H1 (cell line): ENCODE data around the gene LAMA3. TPM values are rescaled to one million over a fixed set of nuclear protein-coding genes. Genes with fewer than 3 reads are reported as not detected.

Source experiments
- CTCF ChIA-PET: fragments of 300-600 bp; sonication (Branson Sonifier 250); formaldehyde crosslinking; loops from one replicate; lab custom pipeline; 2021; ENCODE audit not compliant: partially characterized antibody; lab: Charles Lee
- POLR2A ChIA-PET: fragments of 300-600 bp; sonication (Branson Sonifier 250); formaldehyde crosslinking; loops from one replicate; lab custom pipeline; 2021; ENCODE audit warnings: inconsistent platforms; ENCODE audit not compliant: partially characterized antibody; lab: Charles Lee
- DNase-seq, 2 experiments: peaks; one replicate each; pipeline versions ENCODE4 v3.0.0 to v3.0.0-alpha.2; 2010 to 2022; ENCODE audit warnings: low spot score in 2 of 2, low read depth in 1 of 2, mixed read lengths in 1 of 2
- FAIRE-seq: peaks from 2 replicates; lab custom pipeline; 2011; peaks lifted over from hg19 to GRCh38; lab: Jason Lieb, UNC
- H2AFZ ChIP-seq: 2 replicates; pipeline ENCODE4 v1.8.1; 2012; ENCODE audit warnings: low read length, inconsistent platforms
- H2AK5ac ChIP-seq: 2 replicates; pipeline ENCODE4 v1.6.1; 2013; ENCODE audit warnings: low read depth, low read length
- H2BK120ac ChIP-seq: replicated peaks from 2 replicates; pipeline ENCODE3; 2013; ENCODE audit warnings: low read depth, low read length, inconsistent platforms
- H2BK12ac ChIP-seq: 2 replicates; pipeline ENCODE4 v1.6.1; 2013; ENCODE audit warnings: low read depth, low read length
- H2BK15ac ChIP-seq: 2 replicates; pipeline ENCODE4 v1.6.1; 2013; ENCODE audit warnings: low read length
- H2BK20ac ChIP-seq: 2 replicates; pipeline ENCODE4 v1.6.1; 2013; ENCODE audit warnings: low read length
- H2BK5ac ChIP-seq: 2 replicates; pipeline ENCODE4 v1.6.1; 2013; ENCODE audit warnings: low read depth, low read length
- H3K14ac ChIP-seq: 2 replicates; pipeline ENCODE4 v1.6.1; 2013; ENCODE audit warnings: inconsistent platforms; ENCODE audit not compliant: insufficient read length
- H3K18ac ChIP-seq: 2 replicates; pipeline ENCODE4 v1.6.1; 2013; ENCODE audit warnings: low read length; ENCODE audit errors: extremely low read depth
- H3K23ac ChIP-seq: 2 replicates; pipeline ENCODE4 v1.6.1; 2013; ENCODE audit warnings: inconsistent platforms; ENCODE audit not compliant: insufficient read length
- H3K23me2 ChIP-seq: 2 replicates; pipeline ENCODE4 v1.6.1; 2013; ENCODE audit warnings: low read depth, low read length
- H3K27ac ChIP-seq: 2 replicates; pipeline ENCODE4 v1.6.1; 2011; ENCODE audit warnings: low read depth, low read length, inconsistent platforms
- H3K27me3 ChIP-seq, 4 experiments: replicated peaks in 1 of 4; 1 replicate in 1 of 4; 2 replicates in 3 of 4; pipeline versions ENCODE4 v1.6.1 to v1.8.1; 2011 to 2013; ENCODE audit warnings: low read length in 3 of 4, mild to moderate bottlenecking in 3 of 4, inconsistent platforms in 2 of 4, mixed read lengths in 2 of 4, moderate library complexity in 1 of 4; ENCODE audit not compliant: control insufficient read depth in 3 of 4, insufficient read depth in 3 of 4; ENCODE audit errors: extremely low read depth in 1 of 4
- H3K36me3 ChIP-seq, 4 experiments: 2 replicates each; pipeline versions ENCODE4 v1.6.1 to v1.8.1; 2011 to 2013; ENCODE audit warnings: mild to moderate bottlenecking in 4 of 4, low read length in 3 of 4, moderate library complexity in 2 of 4, control low read depth in 1 of 4, inconsistent platforms in 1 of 4; ENCODE audit not compliant: insufficient read depth in 4 of 4, control insufficient read depth in 2 of 4
- H3K4ac ChIP-seq: replicated peaks from 2 replicates; pipeline ENCODE3; 2013; ENCODE audit warnings: low read length, low read depth, mixed read lengths, inconsistent platforms; ENCODE audit not compliant: insufficient read length
- H3K4me1 ChIP-seq, 4 experiments: replicated peaks in 1 of 4; 1 replicate in 1 of 4; 2 replicates in 3 of 4; pipeline versions ENCODE4 v1.6.1 to v1.8.1; 2011 to 2013; ENCODE audit warnings: low read length in 3 of 4, inconsistent platforms in 2 of 4, mixed read lengths in 1 of 4; ENCODE audit not compliant: insufficient read depth in 4 of 4, control insufficient read depth in 3 of 4
- H3K4me2 ChIP-seq, 2 experiments: 2 replicates each; pipeline versions ENCODE4 v1.6.1 to v1.8.1; 2011 to 2013; ENCODE audit warnings: low read depth in 2 of 2, low read length in 2 of 2, control low read depth in 1 of 2, inconsistent platforms in 1 of 2, mild to moderate bottlenecking in 1 of 2; ENCODE audit not compliant: insufficient read depth in 1 of 2
- H3K4me3 ChIP-seq, 4 experiments: fragments of 200-600, 300-600 bp in 1 of 4; sonication (generic), shearing (Covaris generic), sonication (Bioruptor Twin) in 1 of 4; 2 replicates each; pipeline versions ENCODE4 v1.5.1 to v1.8.1; 2011 to 2016; ENCODE audit warnings: low read length in 4 of 4, low read depth in 3 of 4, control low read depth in 2 of 4, inconsistent platforms in 2 of 4, mild to moderate bottlenecking in 2 of 4, mixed read lengths in 1 of 4, moderate library complexity in 1 of 4; ENCODE audit not compliant: insufficient read depth in 2 of 4; ENCODE audit errors: extremely low read depth in 1 of 4
- H3K56ac ChIP-seq: replicated peaks from 2 replicates; pipeline ENCODE3; 2013; ENCODE audit warnings: low read depth, mild to moderate bottlenecking, mixed read lengths, low read length, inconsistent platforms; ENCODE audit not compliant: insufficient read length
- H3K79me1 ChIP-seq: 2 replicates; pipeline ENCODE4 v1.6.1; 2013; ENCODE audit warnings: low read depth, low read length, control low read depth
- H3K79me2 ChIP-seq, 2 experiments: 2 replicates each; pipeline versions ENCODE4 v1.6.1 to v1.8.1; 2012 to 2013; ENCODE audit warnings: low read length in 2 of 2, mild to moderate bottlenecking in 2 of 2, inconsistent platforms in 1 of 2; ENCODE audit not compliant: insufficient read depth in 2 of 2, control insufficient read depth in 1 of 2
- H3K9ac ChIP-seq, 4 experiments: replicated peaks in 1 of 4; 1 replicate in 1 of 4; 2 replicates in 3 of 4; pipeline versions ENCODE4 v1.6.1 to v1.8.1; 2011 to 2013; ENCODE audit warnings: low read depth in 3 of 4, low read length in 3 of 4, control low read depth in 2 of 4, mild to moderate bottlenecking in 2 of 4, moderate library complexity in 2 of 4, inconsistent platforms in 1 of 4; ENCODE audit errors: extremely low read depth in 1 of 4
- H3K9me3 ChIP-seq, 2 experiments: 2 replicates each; pipeline versions ENCODE4 v1.6.1 to v1.8.1; 2012 to 2013; ENCODE audit warnings: mild to moderate bottlenecking in 2 of 2, moderate library complexity in 2 of 2, control low read depth in 1 of 2, inconsistent platforms in 1 of 2, low read depth in 1 of 2, low read length in 1 of 2, mixed read lengths in 1 of 2; ENCODE audit not compliant: insufficient read depth in 2 of 2
- H4K20me1 ChIP-seq, 2 experiments: replicated peaks in 1 of 2; 2 replicates each; pipeline versions ENCODE3 to v1.8.1; 2011 to 2013; ENCODE audit warnings: inconsistent platforms in 2 of 2, low read length in 2 of 2, mild to moderate bottlenecking in 1 of 2; ENCODE audit not compliant: insufficient read depth in 2 of 2, control insufficient read depth in 1 of 2
- H4K5ac ChIP-seq: 2 replicates; pipeline ENCODE4 v1.6.1; 2013; ENCODE audit warnings: low read length, low read depth, mixed read lengths, inconsistent platforms; ENCODE audit not compliant: insufficient read length
- H4K8ac ChIP-seq: 2 replicates; pipeline ENCODE4 v1.8.0; 2013; ENCODE audit warnings: mild to moderate bottlenecking, moderate library complexity, low read length, inconsistent platforms; ENCODE audit not compliant: insufficient read depth; ENCODE audit errors: extremely low read depth
- H4K91ac ChIP-seq: replicated peaks from 2 replicates; pipeline ENCODE3; 2013; ENCODE audit warnings: low read length, mixed read lengths, inconsistent platforms; ENCODE audit not compliant: insufficient read length
- ATF3 ChIP-seq: IDR thresholded peaks from 2 replicates; pipeline ENCODE4 v1.6.1; 2011; ENCODE audit warnings: low read depth, mild to moderate bottlenecking, low read length; ENCODE audit not compliant: insufficient read depth
- BACH1 ChIP-seq: IDR thresholded peaks from 2 replicates; pipeline ENCODE4 v1.6.1; 2012; ENCODE audit warnings: low read length, improper control_type of control experiment
- CBX8 ChIP-seq: fragments of 300-800, 300-1000 bp; sonication (generic); IDR thresholded peaks from 2 replicates; pipeline ENCODE4 v1.7.1; 2016; ENCODE audit warnings: low read depth, low read length, borderline replicate concordance
- CTBP2 ChIP-seq: IDR thresholded peaks from 2 replicates; pipeline ENCODE4 v1.7.0; 2011; ENCODE audit warnings: borderline replicate concordance, mild to moderate bottlenecking, moderate library complexity, mixed read lengths, low read length; ENCODE audit not compliant: insufficient read depth, insufficient read length
- EP300 ChIP-seq, 2 experiments: IDR thresholded peaks; 1 replicate in 1 of 2; 2 replicates in 1 of 2; pipeline ENCODE4 v1.6.1; 2011 to 2012; ENCODE audit warnings: low read depth in 2 of 2, low read length in 2 of 2, mild to moderate bottlenecking in 2 of 2, borderline replicate concordance in 1 of 2, inconsistent platforms in 1 of 2, moderate library complexity in 1 of 2
- KDM5A ChIP-seq: fragments of 200-600 bp; IDR thresholded peaks from 2 replicates; pipeline ENCODE4 v1.7.1; 2012; ENCODE audit warnings: mild to moderate bottlenecking, low read length, inconsistent platforms, mixed read lengths
- NRF1 ChIP-seq: IDR thresholded peaks from 2 replicates; pipeline ENCODE4 v1.6.1; 2011; ENCODE audit warnings: mild to moderate bottlenecking, low read depth, low read length, improper control_type of control experiment
- POLR2A ChIP-seq, 2 experiments: IDR thresholded peaks; 1 replicate in 1 of 2; 2 replicates in 1 of 2; pipeline ENCODE4 v1.6.1; 2011; ENCODE audit warnings: low read depth in 2 of 2, low read length in 2 of 2, mild to moderate bottlenecking in 2 of 2; ENCODE audit errors: control extremely low read depth in 1 of 2
- RAD21 ChIP-seq, 2 experiments: IDR thresholded peaks in 1 of 2; conservative IDR thresholded peaks in 1 of 2; 2 replicates each; pipeline ENCODE4 v1.6.1; 2011; ENCODE audit warnings: low read depth in 2 of 2, low read length in 2 of 2, improper control_type of control experiment in 1 of 2, inconsistent platforms in 1 of 2, mild to moderate bottlenecking in 1 of 2, moderate library complexity in 1 of 2
- SP2 ChIP-seq: IDR thresholded peaks from 2 replicates; pipeline ENCODE4 v1.6.1; 2012; ENCODE audit warnings: mild to moderate bottlenecking, low read length, inconsistent platforms
- TCF12 ChIP-seq: IDR thresholded peaks from 2 replicates; pipeline ENCODE4 v1.6.1; 2011; ENCODE audit warnings: low read depth, mild to moderate bottlenecking, low read length
- USF2 ChIP-seq: IDR thresholded peaks from 2 replicates; pipeline ENCODE4 v1.6.1; 2011; ENCODE audit warnings: low read length, improper control_type of control experiment
- YY1 ChIP-seq: IDR thresholded peaks from 2 replicates; pipeline ENCODE4 v1.6.1; 2011; ENCODE audit warnings: low read depth, mild to moderate bottlenecking, low read length
- WGBS, 2 experiments: shearing (Covaris generic) in 1 of 2; methylation state at CpG; one replicate each; pipeline versions ENCODE4 v1.1.6 to v1.1.7; 2013 to 2015; ENCODE audit warnings: low lambda C conversion rate in 2 of 2, mixed read lengths in 2 of 2, inconsistent platforms in 1 of 2, low coverage in 1 of 2, missing lambda C conversion rate in 1 of 2; ENCODE audit not compliant: insufficient replicate concordance in 2 of 2, insufficient coverage in 1 of 2, insufficient read length in 1 of 2; ENCODE audit errors: extremely low coverage in 1 of 2, missing lambda C conversion rate in 1 of 2; 5-methylcytosine and 5-hydroxymethylcytosine counted together
- polyA plus RNA-seq, 7 experiments: library from polyadenylated mRNA; depleted of rRNA in 3 of 7; stranded (reverse) in 5 of 7; unstranded in 2 of 7; fragments of >200 nt in 5 of 7; fragments of 200-250 nt in 2 of 7; gene quantifications; 1 replicate in 5 of 7; 2 replicates in 1 of 7; 4 replicates in 1 of 7; pipeline versions ENCODE4 v1.2.1 to v1.2.3, GENCODE V29; 2011 to 2013; ENCODE audit warnings: missing spikeins in 2 of 7, mixed read lengths in 2 of 7
- total RNA-seq: library from RNA; stranded (reverse); fragmentation: NEBNext Ultra II Directional; extraction: Animal tissue kit (Norgen Biotek cat#: 25700); gene quantifications from 2 replicates; pipeline ENCODE4 v1.2.1, GENCODE V29; 2021

The LAMA3 gene
- total and polyA plus RNA-seq, 2 of the 8 experiments (the other 6 are each of a cell fraction or from before 2014, with no cell fraction given): 0.76 to 5.0 TPM

- no peak overlapping the region for H4K8ac ChIP-seq
- H2AK5ac ChIP-seq: no peak overlapping the region
- H3K4me2 ChIP-seq: no peak overlapping the region
- ChIA-PET CTCF (interaction anchor here (0.6 kb wide), 1 partner anchor 204 kb away, joined by 3 read pairs; no protein-coding TSS in a partner anchor), POLR2A (interaction anchor here (2.2 kb wide), 1 partner anchor 283 kb away, joined by 6 read pairs; the partner anchor contains the start of gene CABYR)
- no peak overlapping the region for H3K14ac ChIP-seq
- no peak overlapping the region for H3K18ac ChIP-seq
- no peak overlapping the region for H2AFZ ChIP-seq
- H3K9ac ChIP-seq: no peak overlapping the region
- H3K23me2 ChIP-seq: no peaks in the 10 kb centered on the region
- H4K5ac ChIP-seq: no peak overlapping the region
- H3K79me1 ChIP-seq: no peaks in the 10 kb centered on the region
- no peak overlapping the region for H2BK5ac ChIP-seq
- H4K20me1 ChIP-seq: no peaks in the 10 kb centered on the region
- no peaks in the 10 kb centered on the region for H3K9me3 ChIP-seq
- no peak overlapping the region for H3K4ac ChIP-seq
- no peaks in the 10 kb centered on the region for H3K4me1 ChIP-seq
- H3K79me2 ChIP-seq: no peaks in the 10 kb centered on the region
- no peak overlapping the region for H3K27ac ChIP-seq
- H3K27me3 ChIP-seq: no peaks in the 10 kb centered on the region
- H3K23ac ChIP-seq: no peak overlapping the region
- H2BK120ac ChIP-seq: no peak overlapping the region
- H3K56ac ChIP-seq: no peak overlapping the region
- no peaks in the 10 kb centered on the region for H3K36me3 ChIP-seq
- FAIRE-seq (no peak), DNase-seq (no peak)
- H2BK12ac ChIP-seq: no peak overlapping the region
- 85% methylated on average over 5 of the region's 5 CpGs; no CpG with 5 or more reads in 1 of the 2 experiments for WGBS, 2 experiments
- H2BK20ac ChIP-seq: no peak overlapping the region
- TF ChIP-seq EP300 (IDR thresholded peaks at IDR 0.05; ENCODE audit: borderline replicate concordance in 1 of 2, low read depth in 2 of 2, low read length in 2 of 2) (no peak), KDM5A (no peak), ATF3 (no peak), YY1 (no peak), TCF12 (no peak), CBX8 (no peak), CTBP2 (no peak), RAD21 (IDR thresholded peaks at IDR 0.05 in 1 of 2, conservative IDR thresholded peaks at IDR 0.05 in 1 of 2; ENCODE audit: low read depth in 2 of 2, low read length in 2 of 2) (no peak), SP2 (no peak), NRF1 (no peak), POLR2A (IDR thresholded peaks at IDR 0.05; ENCODE audit: control extremely low read depth in 1 of 2, low read depth in 2 of 2, low read length in 2 of 2) (no peak), BACH1 (no peak), USF2 (no peak)
- H4K91ac ChIP-seq: no peak overlapping the region
- H3K4me3 ChIP-seq: no peak overlapping the region
- H2BK15ac ChIP-seq: no peak overlapping the region
These were observed 166.5 kb downstream of the LAMA3 start for GRCh38 chr18:23855721-23856120.
